Right lobe of liver (tissue), 6 donors: Measurements from ENCODE around the gene S100G. TPM values are rescaled to one million over a fixed set of nuclear protein-coding genes. Genes with fewer than 3 reads are reported as not detected.

ENCODE experiments used
- ATAC-seq, 4 donors: fragments of 200-7000 bp; cut with Tn5 transposase; one replicate each; pipeline ENCODE4 v1.9.1; 2020; ENCODE audit warnings: mild to moderate bottlenecking in 4 of 4, moderate library complexity in 4 of 4
- DNase-seq, 3 donors: peaks; one replicate each; pipeline ENCODE4 v3.0.0-alpha.2; 2020
- H3K27ac ChIP-seq, 3 donors: fragments of 200-600 bp; one replicate each; pipeline ENCODE4 v1.8.0; 2022
- H3K27me3 ChIP-seq, 2 donors: fragments of 200-600 bp; one replicate each; pipeline ENCODE4 v1.8.0; 2022
- H3K36me3 ChIP-seq, 4 donors: fragments of 200-600 bp; sonication (generic) in 1 of 4; one replicate each; pipeline versions ENCODE4 v1.5.1 to v1.8.0; 2017 to 2022; ENCODE audit warnings: control low read depth in 1 of 4
- H3K4me1 ChIP-seq, 4 donors: fragments of 200-600 bp; sonication (generic) in 1 of 4; one replicate each; pipeline versions ENCODE4 v1.5.1 to v1.8.0; 2017 to 2022; ENCODE audit warnings: control low read depth in 1 of 4
- H3K4me3 ChIP-seq, 3 donors: fragments of 200-600 bp; one replicate each; pipeline ENCODE4 v1.8.0; 2022
- H3K9me3 ChIP-seq, 4 donors: fragments of 200-600 bp; sonication (generic) in 1 of 4; one replicate each; pipeline versions ENCODE4 v1.5.1 to v1.8.0; 2017 to 2022; ENCODE audit warnings: control low read depth in 1 of 4
- POLR2A ChIP-seq: fragments of 450-650 bp; IDR thresholded peaks from one replicate; pipeline ENCODE4 v1.6.1; 2017; ENCODE audit warnings: antibody characterized with exemption, mild to moderate bottlenecking
- WGBS: methylation state at CpG from one replicate; pipeline ENCODE4 v1.1.6; 2018; ENCODE audit warnings: low coverage, low lambda C conversion rate; ENCODE audit not compliant: insufficient coverage; ENCODE audit errors: missing lambda C conversion rate; 5-methylcytosine and 5-hydroxymethylcytosine counted together
- intact Hi-C, 2 donors: fragments of 100-400 bp; cut with DNase I; formaldehyde crosslinking; loops; one replicate each; pipeline versions ENCODE4 v1.11.2 to v1.14.1; 2022
- microRNA counts: library from miRNA; unstranded; fragments of <30 nt; microRNA quantifications from one replicate; lab custom pipeline; 2016
- microRNA-seq, 2 donors: library from miRNA; unstranded; fragments of <30 nt; microRNA quantifications; one replicate each; pipeline ENCODE4, GENCODE V29; 2019 to 2020
- small RNA-seq, 2 experiments: library from RNA; depleted of rRNA; stranded (forward); fragments of <200 nt; gene quantifications; one replicate each; pipeline ENCODE3, GENCODE V24; 2016
- total RNA-seq, 6 experiments: library from RNA; depleted of rRNA in 2 of 6; stranded (reverse); fragments of >200 nt in 2 of 6; fragmentation: NEBNext Ultra II Directional in 3 of 6; extraction: Animal tissue kit (Norgen Biotek cat#: 25700) in 3 of 6; gene quantifications; one replicate each; pipeline versions ENCODE4 v1.1.0 to v1.2.4, GENCODE V29; 2016 to 2023
- TF ChIP-seq, protein P1 (sequence below), 4 donors: fragments of 200-600 bp in 3 of 4; fragments of 450-650 bp in 1 of 4; IDR thresholded peaks; one replicate each; pipeline versions ENCODE4 v1.5.1 to v1.8.0; 2016 to 2022; ENCODE audit warnings: antibody characterized with exemption in 4 of 4, mild to moderate bottlenecking in 2 of 4
- donor health status: DM: no; HTN: yes; CAD: no.
- donor health status: DM: no; HTN: no; CAD: no.
- donor health status: DM: no; HTN: no; CAD: no.
- donor health status: DM: no; HTN: yes; CAD: no.
- donor health status: DM: no; HTN: yes; CAD: no.

Gene S100G
- total RNA-seq, 6 experiments from 2014 or later = not detected

DNA sequence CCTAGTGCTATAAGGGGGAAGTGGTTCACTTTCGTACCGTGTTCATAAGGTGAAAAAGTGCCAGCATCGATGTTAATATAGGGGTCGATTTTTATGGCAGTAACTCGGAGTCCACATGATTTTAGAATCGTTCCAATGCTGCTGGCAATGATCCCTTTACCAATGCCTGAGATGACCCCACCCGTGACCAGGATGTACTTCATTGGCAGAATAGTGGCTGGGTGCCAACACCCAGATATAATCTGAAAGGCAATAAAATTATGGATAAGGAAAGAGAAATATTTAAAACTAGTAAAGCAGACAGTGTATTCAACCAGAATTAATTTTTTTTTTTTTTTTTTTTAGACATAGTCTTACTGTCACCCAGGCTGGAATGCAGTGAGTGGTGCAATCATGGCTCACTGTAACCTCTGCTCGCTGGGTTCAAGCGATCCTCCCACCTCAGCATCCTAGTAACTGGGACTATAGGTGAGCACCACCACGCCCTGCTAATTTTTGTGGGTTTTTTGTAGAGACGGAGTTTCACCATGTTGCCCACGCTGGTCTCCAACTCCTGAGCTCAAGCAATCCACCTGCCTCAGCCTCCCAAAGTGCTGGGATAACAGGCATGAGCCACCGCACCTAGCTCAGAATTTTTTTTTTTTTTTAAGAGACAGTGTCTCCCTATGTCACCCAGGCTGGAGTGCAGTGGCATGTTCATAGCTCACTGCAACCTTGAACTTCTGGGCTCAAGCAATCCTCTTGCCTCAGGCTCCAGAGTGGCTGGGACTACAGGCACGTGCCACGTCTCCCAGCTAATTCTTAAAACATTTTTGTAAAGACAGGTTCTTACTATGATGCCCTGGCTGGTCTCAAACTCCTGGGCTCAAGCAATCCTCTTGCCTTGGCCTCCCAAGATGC, 53.0 kb downstream of the S100G start:
- TF ChIP-seq, protein P1, sequence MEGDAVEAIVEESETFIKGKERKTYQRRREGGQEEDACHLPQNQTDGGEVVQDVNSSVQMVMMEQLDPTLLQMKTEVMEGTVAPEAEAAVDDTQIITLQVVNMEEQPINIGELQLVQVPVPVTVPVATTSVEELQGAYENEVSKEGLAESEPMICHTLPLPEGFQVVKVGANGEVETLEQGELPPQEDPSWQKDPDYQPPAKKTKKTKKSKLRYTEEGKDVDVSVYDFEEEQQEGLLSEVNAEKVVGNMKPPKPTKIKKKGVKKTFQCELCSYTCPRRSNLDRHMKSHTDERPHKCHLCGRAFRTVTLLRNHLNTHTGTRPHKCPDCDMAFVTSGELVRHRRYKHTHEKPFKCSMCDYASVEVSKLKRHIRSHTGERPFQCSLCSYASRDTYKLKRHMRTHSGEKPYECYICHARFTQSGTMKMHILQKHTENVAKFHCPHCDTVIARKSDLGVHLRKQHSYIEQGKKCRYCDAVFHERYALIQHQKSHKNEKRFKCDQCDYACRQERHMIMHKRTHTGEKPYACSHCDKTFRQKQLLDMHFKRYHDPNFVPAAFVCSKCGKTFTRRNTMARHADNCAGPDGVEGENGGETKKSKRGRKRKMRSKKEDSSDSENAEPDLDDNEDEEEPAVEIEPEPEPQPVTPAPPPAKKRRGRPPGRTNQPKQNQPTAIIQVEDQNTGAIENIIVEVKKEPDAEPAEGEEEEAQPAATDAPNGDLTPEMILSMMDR (IDR thresholded peaks at IDR 0.05) = no peak
- TF ChIP-seq POLR2A = no peak
- Histone ChIP-seq H3K27ac (no peak overlapping the region), H3K4me1 (peaks cover 0 to 5% (median 0%) of the 10 kb centered on the region in 4 donors), H3K36me3 (no peaks in the 10 kb centered on the region), H3K4me3 (no peak overlapping the region), H3K9me3 (no peaks in the 10 kb centered on the region), H3K27me3 (no peaks in the 10 kb centered on the region)
- DNase-seq = no peak
- ATAC-seq = peak; percentile 41 to 55 (median 50)
- intact Hi-C loops = no loop called here
- 56% methylated on average over 13 of the region's 15 CpGs for whole genome bisulfite sequencing

MicroRNA genes within 50 kb of the gene (microRNA counts, 767-probe panel; counts per million panel counts)
- microRNA hsa-miR-548am-3p (lab: Ali Mortazavi, UCI) = 237 counts per million

Small RNAs within 50 kb of the gene (microRNA-seq; reads per million reads assigned to microRNA genes)
- 0 reads per million in 2 donors for gene MIR548AM

Small RNAs within 50 kb of the gene (small RNA-seq; reads per million reads assigned to genes)
- 0 reads per million in 2 experiments for gene MIR548AM

Other genes with a start within 250 kb of the S100G start
- 10 to 100 TPM in 1 of 6 experiments, 1 to 10 TPM in 5; 5.0 to 10.3 (median 8.8) TPM for gene CTPS2, start 62.5 kb downstream of the S100G start, total RNA-seq
- 10 to 100 TPM; 22.5 to 35.7 (median 29.5) TPM for gene SYAP1, start 69.5 kb downstream of the S100G start, total RNA-seq
- 1 to 10 TPM; 3.9 to 9.3 (median 7.3) TPM for gene TXLNG, start 136.3 kb downstream of the S100G start, total RNA-seq
- 10 to 100 TPM; 31.4 to 38.6 (median 33.4) TPM for gene RBBP7, start 220.2 kb downstream of the S100G start, total RNA-seq